IMR-90 (cell line): ENCODE results near the gene RPS6KB1. TPM values are rescaled to one million over a fixed set of nuclear protein-coding genes. Genes with fewer than 3 reads are reported as not detected.
A peak's percentile ranks its signal among the peaks of the same experiment; 100 is the strongest.

Source experiments
- ATAC-seq: fragments of 200-7000 bp; cut with Tn5 transposase; 2 replicates; pipeline ENCODE4 v1.9.1; 2020; ENCODE audit warnings: low read depth, mild to moderate bottlenecking, moderate library complexity
- BruUV-seq: library from RNA; stranded (reverse); fragments of 400-500 nt; replicated peaks from 2 replicates; lab custom pipeline; 2021; lab: Mats Ljungman, UMichigan
- CTCF ChIA-PET: fragments of 300-600 bp; formaldehyde crosslinking; extraction: SDS; loops from one replicate; lab custom pipeline; 2021; ENCODE audit warnings: antibody characterized with exemption; lab: Yijun Ruan, JAX
- POLR2A ChIA-PET: fragments of 300-600 bp; sonication (Branson Sonifier 250); formaldehyde crosslinking; loops from one replicate; lab custom pipeline; 2022; ENCODE audit warnings: antibody characterized with exemption; ENCODE audit not compliant: unreplicated experiment; lab: Charles Lee
- DNase-seq: peaks from one replicate; pipeline ENCODE4 v3.0.0; 2013
- H2AFZ ChIP-seq: replicated peaks from 2 replicates; pipeline ENCODE3; 2013; ENCODE audit warnings: low read length, mild to moderate bottlenecking; ENCODE audit not compliant: poor library complexity
- H2AK5ac ChIP-seq: 2 replicates; pipeline ENCODE4 v1.6.1; 2013; ENCODE audit warnings: low read depth, low read length, inconsistent platforms
- H2AK9ac ChIP-seq: replicated peaks from 2 replicates; pipeline ENCODE3; 2013; ENCODE audit warnings: mild to moderate bottlenecking, low read depth, low read length, moderate library complexity; ENCODE audit not compliant: poor library complexity
- H2BK120ac ChIP-seq: 2 replicates; pipeline ENCODE4 v1.6.1; 2013; ENCODE audit warnings: low read depth, low read length, inconsistent platforms
- H2BK15ac ChIP-seq: 3 replicates; pipeline ENCODE4 v1.6.1; 2013; ENCODE audit warnings: low read depth, low read length, inconsistent platforms
- H2BK20ac ChIP-seq: 2 replicates; pipeline ENCODE4 v1.6.1; 2013; ENCODE audit warnings: low read depth, mild to moderate bottlenecking, inconsistent platforms, low read length, moderate library complexity
- H2BK5ac ChIP-seq: 2 replicates; pipeline ENCODE4 v1.6.1; 2013; ENCODE audit warnings: mild to moderate bottlenecking, low read depth, low read length, inconsistent platforms; ENCODE audit not compliant: poor library complexity, severe bottlenecking
- H3K14ac ChIP-seq: replicated peaks from 2 replicates; pipeline ENCODE4 v1.6.1; 2013; ENCODE audit warnings: low read depth, low read length, inconsistent platforms
- H3K18ac ChIP-seq: 2 replicates; pipeline ENCODE4 v1.6.1; 2013; ENCODE audit warnings: low read depth, low read length, control low read depth
- H3K23ac ChIP-seq: 2 replicates; pipeline ENCODE4 v1.6.1; 2013; ENCODE audit warnings: low read depth, low read length, inconsistent platforms
- H3K27ac ChIP-seq: 2 replicates; pipeline ENCODE4 v1.5.1; 2013; ENCODE audit warnings: mild to moderate bottlenecking, control low read depth, low read length; ENCODE audit not compliant: insufficient read depth
- H3K27me3 ChIP-seq: 2 replicates; pipeline ENCODE4 v1.6.1; 2013; ENCODE audit warnings: low read length; ENCODE audit not compliant: control insufficient read depth, insufficient read depth
- H3K36me3 ChIP-seq: 2 replicates; pipeline ENCODE4 v1.6.1; 2013; ENCODE audit warnings: low read length, mixed read lengths; ENCODE audit not compliant: control insufficient read depth, insufficient read depth
- H3K4ac ChIP-seq: 2 replicates; pipeline ENCODE4 v1.6.1; 2013; ENCODE audit warnings: low read depth, low read length, inconsistent platforms
- H3K4me1 ChIP-seq: 2 replicates; pipeline ENCODE4 v1.6.1; 2013; ENCODE audit warnings: low read length, mixed read lengths; ENCODE audit not compliant: control insufficient read depth, insufficient read depth
- H3K4me2 ChIP-seq: 2 replicates; pipeline ENCODE4 v1.6.1; 2013; ENCODE audit warnings: low read depth, mild to moderate bottlenecking, control low read depth, low read length, moderate library complexity
- H3K4me3 ChIP-seq: 2 replicates; pipeline ENCODE4 v1.5.1; 2013; ENCODE audit warnings: low read depth, mild to moderate bottlenecking, control low read depth, low read length, moderate library complexity; ENCODE audit not compliant: insufficient read depth
- H3K56ac ChIP-seq: 2 replicates; pipeline ENCODE4 v1.6.1; 2013; ENCODE audit warnings: low read length, inconsistent platforms; ENCODE audit not compliant: insufficient read depth; ENCODE audit errors: extremely low read depth
- H3K79me1 ChIP-seq, 2 experiments: 2 replicates each; pipeline ENCODE4 v1.6.1; 2013; ENCODE audit warnings: low read length in 2 of 2, inconsistent platforms in 1 of 2, low read depth in 1 of 2
- H3K9ac ChIP-seq: 2 replicates; pipeline ENCODE4 v1.6.1; 2013; ENCODE audit warnings: low read depth, low read length, control low read depth
- H3K9me1 ChIP-seq: 2 replicates; pipeline ENCODE4 v1.6.1; 2013; ENCODE audit warnings: low read length, inconsistent platforms; ENCODE audit not compliant: insufficient read depth
- H3K9me3 ChIP-seq: 2 replicates; pipeline ENCODE4 v1.6.1; 2013; ENCODE audit warnings: low read length; ENCODE audit not compliant: control insufficient read depth, insufficient read depth
- H4K20me1 ChIP-seq: 2 replicates; pipeline ENCODE4 v1.6.1; 2013; ENCODE audit warnings: low read length, inconsistent platforms; ENCODE audit not compliant: insufficient read depth
- H4K5ac ChIP-seq: 2 replicates; pipeline ENCODE4 v1.6.1; 2013; ENCODE audit warnings: mild to moderate bottlenecking, low read depth, low read length, control low read depth
- H4K8ac ChIP-seq, 2 experiments: 2 replicates each; pipeline ENCODE4 v1.6.1; 2013; ENCODE audit warnings: low read depth in 2 of 2, low read length in 2 of 2, control low read depth in 1 of 2, inconsistent platforms in 1 of 2
- H4K91ac ChIP-seq: 2 replicates; pipeline ENCODE4 v1.6.1; 2013; ENCODE audit warnings: low read depth, low read length, inconsistent platforms; ENCODE audit not compliant: insufficient read depth
- CEBPB ChIP-seq: IDR thresholded peaks from 2 replicates; pipeline ENCODE4 v1.6.1; 2012; ENCODE audit warnings: low read depth, low read length, improper control_type of control experiment
- POLR2A ChIP-seq: IDR thresholded peaks from 2 replicates; pipeline ENCODE4 v1.6.1; 2012; ENCODE audit warnings: mild to moderate bottlenecking, low read depth, low read length
- WGBS, 2 experiments: methylation state at CpG; one replicate each; pipeline versions ENCODE4 v1.1.5 to v1.1.7; 2013; ENCODE audit warnings: missing lambda C conversion rate in 2 of 2; ENCODE audit not compliant: insufficient read length in 1 of 2; ENCODE audit errors: extremely low coverage in 2 of 2; 5-methylcytosine and 5-hydroxymethylcytosine counted together
- dilution Hi-C: fragments of 300-500 bp; cut with HindIII; formaldehyde crosslinking; loops from one replicate; pipeline ENCODE4 v1.14.3; 2018; ENCODE audit warnings: low sequenced_read_pairs; ENCODE audit not compliant: unreplicated experiment
- in situ Hi-C: fragments of 300-500 bp; cut with MboI; formaldehyde crosslinking; loops from 3 replicates; pipeline ENCODE4 v1.14.3; 2019; ENCODE audit warnings: low sequenced_read_pairs, inconsistent platforms, mixed read lengths
- intact Hi-C: fragments of 100-400 bp; cut with micrococcal nuclease; formaldehyde crosslinking; loops from 2 replicates; pipeline ENCODE4 v1.10.0; 2022
- polyA plus RNA-seq, 3 experiments: library from polyadenylated mRNA; depleted of rRNA; stranded (reverse); fragments of >200 nt; gene quantifications; 2 replicates each; pipeline ENCODE4 v1.2.3, GENCODE V29; 2012; ENCODE audit warnings: low replicate concordance in 1 of 3
- total RNA-seq: library from RNA; depleted of rRNA; stranded (reverse); fragments of >200 nt; gene quantifications from 2 replicates; pipeline ENCODE4 v1.2.3, GENCODE V29; 2012

Gene RPS6KB1
- total and polyA plus RNA-seq, 2 of the 4 experiments (the other 2 are of a cell fraction): 11.7 to 20.3 TPM

DNA sequence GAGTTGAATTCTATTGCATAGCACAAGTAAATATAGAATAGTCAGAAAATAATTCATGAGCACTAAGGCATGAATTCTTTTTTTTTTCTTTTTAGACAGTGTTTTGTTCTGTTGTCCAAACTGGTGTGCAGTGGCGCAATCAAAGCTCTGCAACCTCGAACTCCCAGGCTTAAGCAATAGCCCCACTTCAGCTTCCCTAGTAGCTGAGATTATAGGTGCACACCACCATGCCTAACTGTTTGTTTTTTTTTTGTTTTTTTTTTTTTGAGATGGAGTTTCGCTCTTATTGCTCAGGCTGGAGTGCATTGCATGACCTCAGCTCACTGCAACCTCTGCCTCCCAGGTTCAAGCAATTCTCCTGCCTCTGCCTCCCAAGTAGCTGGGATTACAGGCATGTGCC is 16.8 kb upstream of the RPS6KB1 start:
- Histone ChIP-seq H2AFZ (no peak overlapping the region), H2BK20ac (no peak overlapping the region), H3K36me3 (peaks cover 5% of the 10 kb centered on the region), H3K27ac (no peak overlapping the region), H3K23ac (no peak overlapping the region), H3K9ac (no peak overlapping the region), H3K79me1 (no peaks in the 10 kb centered on the region), H3K4me3 (no peak overlapping the region), H3K4me2 (no peak overlapping the region), H4K20me1 (no peaks in the 10 kb centered on the region), H3K56ac (no peak overlapping the region), H3K4me1 (no peaks in the 10 kb centered on the region), H2AK9ac (no peak overlapping the region), H2BK5ac (no peak overlapping the region), H4K91ac (no peak overlapping the region), H2AK5ac (no peak overlapping the region), H3K9me3 (no peaks in the 10 kb centered on the region), H3K4ac (no peak overlapping the region), H3K14ac (no peak overlapping the region), H2BK15ac (no peak overlapping the region), H3K9me1 (no peaks in the 10 kb centered on the region), H4K5ac (no peak overlapping the region), H2BK120ac (no peak overlapping the region), H3K18ac (no peak overlapping the region), H3K27me3 (no peaks in the 10 kb centered on the region), H4K8ac (no peak overlapping the region)
- ATAC-seq (no peak), DNase-seq (peak; percentile 21)
- intact Hi-C loops: no loop called here
- TF ChIP-seq POLR2A (no peak), CEBPB (peak; percentile 65)
- POLR2A ChIA-PET: no interaction called here
- no TSS peak for BruUV-seq
- in situ Hi-C loops: no loop called here
- no CpG with 5 or more reads among the region's 3 CpGs for WGBS, 2 experiments
- CTCF ChIA-PET: interaction anchor here (1.2 kb wide), 1 partner anchor 38 kb away, joined by 14 read pairs; no protein-coding TSS in a partner anchor
- dilution Hi-C loops: no loop called here
